ENCODE results near the gene CYP4F2.
"Not testable (repeated sequence)": the region's sequence is repeated elsewhere in the genome, so short reads cannot be mapped to it uniquely, and the experiment has no call there.

GRCh38 chr19:15835565-15836329 lies 62.1 kb downstream of the CYP4F2 start:
- TF ChIP-seq EZH2 (IDR thresholded peaks at IDR 0.05; ENCODE audit: insufficient read depth, poor library complexity, severe bottlenecking); EZH2phosphoT487 (IDR thresholded peaks at IDR 0.05; ENCODE audit: insufficient read depth, low read depth): not testable (repeated sequence)
